Measurements from ENCODE around the gene XIRP2.

XIRP2 gene

GRCh38 chr2:166916987-166917386, 28.7 kb downstream of the XIRP2 start:
- H3K18ac ChIP-seq (ENCODE audit: low read length): no peak overlapping the region
- no peak overlapping the region for H2BK15ac ChIP-seq (ENCODE audit: low read length)
- no peak overlapping the region for H2BK12ac ChIP-seq (ENCODE audit: low read length)
- no peak overlapping the region for H3K27ac ChIP-seq (replicated peaks; ENCODE audit: low read length)
- H2AFZ ChIP-seq (ENCODE audit: low read length): no peak overlapping the region
- H3K14ac ChIP-seq (ENCODE audit: low read length): no peak overlapping the region
- no peak overlapping the region for H2AK5ac ChIP-seq (ENCODE audit: low read depth, low read length)
- no peaks in the 10 kb centered on the region for H3K4me1 ChIP-seq (ENCODE audit: control insufficient read depth in 2 of 2, insufficient read depth in 1 of 2, low read depth in 1 of 2, low read length in 2 of 2)
- no peaks in the 10 kb centered on the region for H3K9me3 ChIP-seq (replicated peaks in 1 of 2; ENCODE audit: control insufficient read depth in 2 of 2, insufficient read depth in 1 of 2, low read depth in 1 of 2, low read length in 2 of 2)
- H2BK5ac ChIP-seq (ENCODE audit: low read length): no peak overlapping the region
- no peaks in the 10 kb centered on the region for H3K36me3 ChIP-seq (replicated peaks in 1 of 2; ENCODE audit: control insufficient read depth in 2 of 2, insufficient read depth in 2 of 2, low read length in 2 of 2)
- no peak overlapping the region for H3K4me2 ChIP-seq (ENCODE audit: insufficient read depth, low read length, poor library complexity, severe bottlenecking)
- no peak overlapping the region for H3K4ac ChIP-seq (ENCODE audit: low read length)
- H2BK120ac ChIP-seq (ENCODE audit: low read depth, low read length): no peak overlapping the region
- DNase-seq (ENCODE audit: low spot score): no peak
- no peak overlapping the region for H3K9ac ChIP-seq (ENCODE audit: low read depth, low read length, poor library complexity)
- WGBS, 2 donors (ENCODE audit: extremely low coverage in 2 of 2, insufficient read length in 2 of 2, insufficient replicate concordance in 1 of 2): no CpG with 5 or more reads among the region's 4 CpGs
- no peaks in the 10 kb centered on the region for H3K27me3 ChIP-seq (ENCODE audit: control insufficient read depth in 3 of 3, insufficient read depth in 3 of 3, low read depth in 1 of 3, low read length in 3 of 3)
- no peak overlapping the region for H3K4me3 ChIP-seq (ENCODE audit: low read length in 2 of 2)
- H3K79me1 ChIP-seq (ENCODE audit: low read depth, low read length): no peaks in the 10 kb centered on the region
- H3K23ac ChIP-seq (ENCODE audit: low read depth, low read length, poor library complexity): no peak overlapping the region
- no peak overlapping the region for H4K91ac ChIP-seq (ENCODE audit: low read depth, low read length, poor library complexity)
- no peak overlapping the region for H4K8ac ChIP-seq (ENCODE audit: low read depth, low read length)

DNA sequence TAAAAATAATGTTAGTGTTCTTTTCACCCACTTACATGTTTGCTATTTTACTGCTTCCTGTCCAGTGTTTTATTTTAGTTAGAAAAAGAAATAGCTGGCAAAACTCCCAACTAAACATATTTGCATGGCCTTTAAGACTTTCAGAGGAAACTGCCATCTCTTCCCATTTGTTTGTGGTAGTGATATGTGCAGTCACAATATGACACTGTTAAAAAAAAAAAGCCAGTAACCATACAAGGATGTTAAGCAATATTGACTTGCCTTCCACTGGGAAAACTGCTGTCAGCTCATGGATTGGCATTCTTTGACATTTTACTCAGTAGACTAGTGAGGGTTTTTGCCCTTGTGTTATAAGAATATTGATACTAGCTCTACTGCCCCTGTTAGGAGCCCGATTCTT, 29.1 kb downstream of the XIRP2 start:
- H3K27me3 ChIP-seq (ENCODE audit: control insufficient read depth in 3 of 3, insufficient read depth in 3 of 3, low read depth in 1 of 3, low read length in 3 of 3): no peaks in the 10 kb centered on the region
- H4K8ac ChIP-seq (ENCODE audit: low read depth, low read length): no peak overlapping the region
- no peak overlapping the region for H4K91ac ChIP-seq (ENCODE audit: low read depth, low read length, poor library complexity)
- no peaks in the 10 kb centered on the region for H3K79me1 ChIP-seq (ENCODE audit: low read depth, low read length)
- no peaks in the 10 kb centered on the region for H3K9me3 ChIP-seq (replicated peaks in 1 of 2; ENCODE audit: control insufficient read depth in 2 of 2, insufficient read depth in 1 of 2, low read depth in 1 of 2, low read length in 2 of 2)
- H3K9ac ChIP-seq (ENCODE audit: low read depth, low read length, poor library complexity): no peak overlapping the region
- no peak overlapping the region for H3K14ac ChIP-seq (ENCODE audit: low read length)
- H3K4me1 ChIP-seq (ENCODE audit: control insufficient read depth in 2 of 2, insufficient read depth in 1 of 2, low read depth in 1 of 2, low read length in 2 of 2): no peaks in the 10 kb centered on the region
- H2BK15ac ChIP-seq (ENCODE audit: low read length): no peak overlapping the region
- no peak for DNase-seq (ENCODE audit: low spot score)
- H2BK5ac ChIP-seq (ENCODE audit: low read length): no peak overlapping the region
- H2AK5ac ChIP-seq (ENCODE audit: low read depth, low read length): no peak overlapping the region
- no peak overlapping the region for H2AFZ ChIP-seq (ENCODE audit: low read length)
- H3K36me3 ChIP-seq (replicated peaks in 1 of 2; ENCODE audit: control insufficient read depth in 2 of 2, insufficient read depth in 2 of 2, low read length in 2 of 2): no peaks in the 10 kb centered on the region
- H3K18ac ChIP-seq (ENCODE audit: low read length): no peak overlapping the region
- no peak overlapping the region for H3K27ac ChIP-seq (replicated peaks; ENCODE audit: low read length)
- no peak overlapping the region for H2BK120ac ChIP-seq (ENCODE audit: low read depth, low read length)
- no peak overlapping the region for H3K4ac ChIP-seq (ENCODE audit: low read length)
- no CpG with 5 or more reads among the region's 1 CpG for WGBS, 2 donors (ENCODE audit: extremely low coverage in 2 of 2, insufficient read length in 2 of 2, insufficient replicate concordance in 1 of 2)
- no peak overlapping the region for H3K4me3 ChIP-seq (ENCODE audit: low read length in 2 of 2)
- no peak overlapping the region for H3K4me2 ChIP-seq (ENCODE audit: insufficient read depth, low read length, poor library complexity, severe bottlenecking)
- no peak overlapping the region for H3K23ac ChIP-seq (ENCODE audit: low read depth, low read length, poor library complexity)
- H2BK12ac ChIP-seq (ENCODE audit: low read length): no peak overlapping the region

DNA sequence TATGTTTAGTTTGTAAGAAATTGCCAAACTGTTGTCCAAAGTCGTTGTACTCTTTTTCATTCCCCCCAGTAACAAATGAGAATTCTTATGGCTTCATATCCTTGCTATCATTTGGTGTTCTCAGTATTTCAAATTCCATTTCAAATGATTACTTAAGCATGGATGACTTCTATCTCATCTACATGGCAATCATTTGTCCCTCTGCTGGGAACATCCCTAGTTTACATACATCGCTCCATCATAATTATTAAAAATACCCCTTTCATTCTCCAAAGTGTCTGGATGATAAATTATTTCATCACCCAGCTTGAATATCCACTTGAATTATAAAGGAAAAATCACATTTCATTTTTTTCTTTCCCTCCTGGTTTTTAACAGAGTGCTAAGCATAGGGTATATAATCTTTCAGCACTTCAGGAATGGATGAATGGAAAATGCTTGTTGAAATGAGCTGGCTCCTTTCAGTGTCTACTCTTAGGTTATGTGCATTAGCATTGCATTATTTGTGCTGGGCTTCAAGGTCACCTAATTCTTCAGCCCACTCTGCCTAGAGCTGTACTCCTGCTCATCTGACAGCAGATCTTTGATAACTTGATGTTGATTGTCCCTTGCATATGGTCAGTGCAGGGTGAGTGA, 33.1 kb downstream of the XIRP2 start:
- H2AFZ ChIP-seq (ENCODE audit: low read length): no peak overlapping the region
- H3K79me1 ChIP-seq (ENCODE audit: low read depth, low read length): no peaks in the 10 kb centered on the region
- no CpG with 5 or more reads among the region's 2 CpGs for WGBS, 2 donors (ENCODE audit: extremely low coverage in 2 of 2, insufficient read length in 2 of 2, insufficient replicate concordance in 1 of 2)
- H2AK5ac ChIP-seq (ENCODE audit: low read depth, low read length): no peak overlapping the region
- H4K91ac ChIP-seq (ENCODE audit: low read depth, low read length, poor library complexity): no peak overlapping the region
- no peak overlapping the region for H3K9ac ChIP-seq (ENCODE audit: low read depth, low read length, poor library complexity)
- no peak overlapping the region for H3K18ac ChIP-seq (ENCODE audit: low read length)
- no peak overlapping the region for H4K8ac ChIP-seq (ENCODE audit: low read depth, low read length)
- DNase-seq (ENCODE audit: low spot score): no peak
- no peak overlapping the region for H3K27ac ChIP-seq (replicated peaks; ENCODE audit: low read length)
- no peak overlapping the region for H2BK120ac ChIP-seq (ENCODE audit: low read depth, low read length)
- no peak overlapping the region for H2BK15ac ChIP-seq (ENCODE audit: low read length)
- no peaks in the 10 kb centered on the region for H3K4me1 ChIP-seq (ENCODE audit: control insufficient read depth in 2 of 2, insufficient read depth in 1 of 2, low read depth in 1 of 2, low read length in 2 of 2)
- no peak overlapping the region for H3K23ac ChIP-seq (ENCODE audit: low read depth, low read length, poor library complexity)
- H3K36me3 ChIP-seq (replicated peaks in 1 of 2; ENCODE audit: control insufficient read depth in 2 of 2, insufficient read depth in 2 of 2, low read length in 2 of 2): no peaks in the 10 kb centered on the region
- no peak overlapping the region for H3K4ac ChIP-seq (ENCODE audit: low read length)
- no peak overlapping the region for H3K14ac ChIP-seq (ENCODE audit: low read length)
- no peaks in the 10 kb centered on the region for H3K9me3 ChIP-seq (replicated peaks in 1 of 2; ENCODE audit: control insufficient read depth in 2 of 2, insufficient read depth in 1 of 2, low read depth in 1 of 2, low read length in 2 of 2)
- H3K4me3 ChIP-seq (ENCODE audit: low read length in 2 of 2): no peak overlapping the region
- H2BK12ac ChIP-seq (ENCODE audit: low read length): no peak overlapping the region
- no peak overlapping the region for H2BK5ac ChIP-seq (ENCODE audit: low read length)
- H3K4me2 ChIP-seq (ENCODE audit: insufficient read depth, low read length, poor library complexity, severe bottlenecking): no peak overlapping the region
- no peaks in the 10 kb centered on the region for H3K27me3 ChIP-seq (ENCODE audit: control insufficient read depth in 3 of 3, insufficient read depth in 3 of 3, low read depth in 1 of 3, low read length in 3 of 3)

DNA sequence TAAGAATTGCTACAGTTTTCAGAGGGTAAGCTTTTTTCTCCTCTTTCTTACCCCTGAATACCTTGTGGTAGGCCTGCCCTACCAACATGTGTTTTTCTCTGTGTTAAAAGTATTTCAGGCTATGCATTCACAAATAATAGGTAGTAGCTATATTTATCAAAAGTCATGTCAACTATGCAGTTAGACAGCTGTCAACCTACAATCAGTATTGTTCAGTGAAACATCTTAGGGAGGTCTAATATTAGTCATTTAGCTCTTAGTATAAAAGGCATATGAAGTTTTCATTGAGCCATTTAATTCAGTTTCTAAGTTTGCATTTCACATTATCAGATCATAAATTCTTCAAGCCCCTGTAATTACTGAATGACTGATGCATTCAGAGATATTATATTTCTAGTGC, 36.7 kb downstream of the XIRP2 start:
- Histone ChIP-seq H2BK15ac (ENCODE audit: low read length) (no peak overlapping the region), H3K4me1 (ENCODE audit: control insufficient read depth in 2 of 2, insufficient read depth in 1 of 2, low read depth in 1 of 2, low read length in 2 of 2) (no peaks in the 10 kb centered on the region), H3K27me3 (ENCODE audit: control insufficient read depth in 3 of 3, insufficient read depth in 3 of 3, low read depth in 1 of 3, low read length in 3 of 3) (no peaks in the 10 kb centered on the region), H2BK120ac (ENCODE audit: low read depth, low read length) (no peak overlapping the region), H3K14ac (ENCODE audit: low read length) (no peak overlapping the region), H3K27ac (replicated peaks; ENCODE audit: low read length) (no peak overlapping the region), H3K79me1 (ENCODE audit: low read depth, low read length) (no peaks in the 10 kb centered on the region), H3K4ac (ENCODE audit: low read length) (no peak overlapping the region), H2BK5ac (ENCODE audit: low read length) (no peak overlapping the region), H3K18ac (ENCODE audit: low read length) (no peak overlapping the region), H3K4me2 (ENCODE audit: insufficient read depth, low read length, poor library complexity, severe bottlenecking) (no peak overlapping the region), H3K23ac (ENCODE audit: low read depth, low read length, poor library complexity) (no peak overlapping the region), H3K4me3 (ENCODE audit: low read length in 2 of 2) (no peak overlapping the region), H3K9me3 (replicated peaks in 1 of 2; ENCODE audit: control insufficient read depth in 2 of 2, insufficient read depth in 1 of 2, low read depth in 1 of 2, low read length in 2 of 2) (no peaks in the 10 kb centered on the region), H2AFZ (ENCODE audit: low read length) (no peak overlapping the region), H4K8ac (ENCODE audit: low read depth, low read length) (no peak overlapping the region), H3K36me3 (replicated peaks in 1 of 2; ENCODE audit: control insufficient read depth in 2 of 2, insufficient read depth in 2 of 2, low read length in 2 of 2) (no peaks in the 10 kb centered on the region), H3K9ac (ENCODE audit: low read depth, low read length, poor library complexity) (no peak overlapping the region), H2BK12ac (ENCODE audit: low read length) (no peak overlapping the region), H4K91ac (ENCODE audit: low read depth, low read length, poor library complexity) (no peak overlapping the region), H2AK5ac (ENCODE audit: low read depth, low read length) (no peak overlapping the region)
- no peak for DNase-seq (ENCODE audit: low spot score)

All from neuronal stem cell (in vitro differentiated cells).